Breast epithelium (tissue), 3 donors: ENCODE measurements around the gene FHAD1.

Source experiments
- CTCF ChIP-seq, 3 donors: fragments of 450-650 bp; IDR thresholded peaks; one replicate each; pipeline ENCODE4 v1.5.1; 2016 to 2017; ENCODE audit warnings: antibody characterized with exemption in 3 of 3, mild to moderate bottlenecking in 3 of 3, moderate library complexity in 3 of 3
- POLR2A ChIP-seq: fragments of 450-650 bp; IDR thresholded peaks from one replicate; pipeline ENCODE4 v1.6.1; 2016; ENCODE audit warnings: antibody characterized with exemption, mild to moderate bottlenecking, moderate library complexity

GRCh38 chr1:15261155-15262002, 14.4 kb downstream of the FHAD1 start:
- TF ChIP-seq POLR2A (no peak), CTCF (IDR thresholded peaks at IDR 0.05) (no peak)
